Thymus (tissue), 14 donors: ENCODE data around the gene IDH3B. TPM values are rescaled to one million over a fixed set of nuclear protein-coding genes. Genes with fewer than 3 reads are reported as not detected.

Experiments used
- DNase-seq, 9 donors: peaks; one replicate each; pipeline ENCODE4 v3.0.0-alpha.2; 2013; ENCODE audit warnings: low spot score in 9 of 9, low read depth in 6 of 9, missing footprints in 1 of 9
- H3K27ac ChIP-seq, 2 donors: one replicate each; pipeline ENCODE4 v1.5.1; 2013; ENCODE audit warnings: control low read depth in 1 of 2, low read depth in 1 of 2, low read length in 1 of 2, mild to moderate bottlenecking in 1 of 2, moderate library complexity in 1 of 2
- H3K27me3 ChIP-seq, 2 donors: one replicate each; pipeline ENCODE4 v1.5.1; 2013; ENCODE audit warnings: low read length in 1 of 2; ENCODE audit not compliant: control insufficient read depth in 2 of 2, insufficient read depth in 1 of 2
- H3K36me3 ChIP-seq, 2 donors: one replicate each; pipeline ENCODE4 v1.5.1; 2013; ENCODE audit warnings: low read length in 1 of 2, mild to moderate bottlenecking in 1 of 2, moderate library complexity in 1 of 2; ENCODE audit not compliant: control insufficient read depth in 2 of 2, insufficient read depth in 2 of 2
- H3K4me1 ChIP-seq, 2 donors: one replicate each; pipeline ENCODE4 v1.5.1; 2013; ENCODE audit warnings: low read length in 2 of 2; ENCODE audit not compliant: control insufficient read depth in 2 of 2, insufficient read depth in 2 of 2
- H3K4me3 ChIP-seq, 2 donors: one replicate each; pipeline ENCODE4 v1.5.1; 2013; ENCODE audit warnings: low read length in 2 of 2, control low read depth in 1 of 2, mild to moderate bottlenecking in 1 of 2
- H3K9me3 ChIP-seq, 2 donors: one replicate each; pipeline ENCODE4 v1.5.1; 2013; ENCODE audit warnings: low read length in 1 of 2, mild to moderate bottlenecking in 1 of 2; ENCODE audit not compliant: control insufficient read depth in 2 of 2, insufficient read depth in 1 of 2
- WGBS: extraction: QIAGEN DNeasy Blood & Tissue Kit; methylation state at CpG from one replicate; pipeline ENCODE4 v1.1.7; 2013; 5-methylcytosine and 5-hydroxymethylcytosine counted together
- long read RNA-seq, 10 donors: transcript quantifications; one replicate each; lab custom pipeline, GENCODE V29; 2026
- polyA plus RNA-seq: library from polyadenylated mRNA; stranded (reverse); fragments of 200-250 nt; gene quantifications from one replicate; pipeline ENCODE4 v1.2.3, GENCODE V29; 2013
- total RNA-seq: library from RNA; stranded (reverse); fragments of 120-200 nt; gene quantifications from one replicate; pipeline ENCODE4 v1.2.4, GENCODE V29; 2013
- donor health status: healthy.

Gene IDH3B
- 121 TPM for total RNA-seq
- polyA plus RNA-seq = 68.9 TPM
- long read RNA-seq, donor 1, partial matches to known transcripts = 0 of 4 reads
- long read RNA-seq, donor 1, other reads (novel, unspliced or antisense) = 0 of 4 reads
- long read RNA-seq, donor 2, transcript IDH3B-201 (12 exons, 1,545 nt) = major isoform, 24 of 50 reads
- long read RNA-seq, donor 2, partial matches to known transcripts = 7 of 50 reads
- long read RNA-seq, donor 2, other reads (novel, unspliced or antisense) = 13 of 50 reads
- long read RNA-seq, donor 3, transcript IDH3B-201 (12 exons, 1,545 nt) = major isoform, 30 of 56 reads
- long read RNA-seq, donor 3, partial matches to known transcripts = 11 of 56 reads
- long read RNA-seq, donor 3, other reads (novel, unspliced or antisense) = 11 of 56 reads
- long read RNA-seq, donor 4, transcript IDH3B-201 (12 exons, 1,545 nt) = major isoform, 6 of 7 reads
- long read RNA-seq, donor 4, partial matches to known transcripts = 0 of 7 reads
- long read RNA-seq, donor 4, other reads (novel, unspliced or antisense) = 0 of 7 reads
- long read RNA-seq, donor 5, transcript IDH3B-201 (12 exons, 1,545 nt) = major isoform, 32 of 57 reads
- long read RNA-seq, donor 5, partial matches to known transcripts = 7 of 57 reads
- long read RNA-seq, donor 5, other reads (novel, unspliced or antisense) = 12 of 57 reads
- long read RNA-seq, donor 6, transcript IDH3B-201 (12 exons, 1,545 nt) = major isoform, 17 of 30 reads
- long read RNA-seq, donor 6, partial matches to known transcripts = 5 of 30 reads
- long read RNA-seq, donor 6, other reads (novel, unspliced or antisense) = 6 of 30 reads
- long read RNA-seq, donor 7, transcript IDH3B-201 (12 exons, 1,545 nt) = major isoform, 18 of 36 reads
- long read RNA-seq, donor 7, partial matches to known transcripts = 18 of 36 reads
- long read RNA-seq, donor 7, other reads (novel, unspliced or antisense) = 0 of 36 reads
- long read RNA-seq, donor 8, transcript IDH3B-201 (12 exons, 1,545 nt) = major isoform, 8 of 12 reads
- long read RNA-seq, donor 8, partial matches to known transcripts = 0 of 12 reads
- long read RNA-seq, donor 8, other reads (novel, unspliced or antisense) = 0 of 12 reads
- long read RNA-seq, donor 9, transcript IDH3B-201 (12 exons, 1,545 nt) = major isoform, 10 of 11 reads
- long read RNA-seq, donor 9, partial matches to known transcripts = 0 of 11 reads
- long read RNA-seq, donor 9, other reads (novel, unspliced or antisense) = 0 of 11 reads
- long read RNA-seq, donor 10, transcript IDH3B-201 (12 exons, 1,545 nt) = major isoform, 15 of 17 reads
- long read RNA-seq, donor 10, partial matches to known transcripts = 0 of 17 reads
- long read RNA-seq, donor 10, other reads (novel, unspliced or antisense) = 0 of 17 reads

GRCh38 chr20:2663887-2664719 is at the start of gene IDH3B:
TSS of gene IDH3B (minus strand) at chr20:2664216. CDS start at chr20:2664188, 28 bp downstream.
- H3K4me1 ChIP-seq = peaks cover 12% of the 10 kb centered on the region in 2 donors
- peak; percentile 75 to 93 (median 84) for DNase-seq
- H3K9me3 ChIP-seq = no peaks in the 10 kb centered on the region
- peaks cover 0 to 9% of the 10 kb centered on the region in 2 donors for H3K27me3 ChIP-seq
- 9% methylated on average over 49 of the region's 49 CpGs for WGBS
- peaks cover 21 to 25% of the 10 kb centered on the region in 2 donors for H3K36me3 ChIP-seq
- H3K4me3 ChIP-seq = peak within 1 kb of the TSS; percentile 65 to 86
- peak within 1 kb of the TSS; percentile 88 to 91 for H3K27ac ChIP-seq

GRCh38 chr20:2713285-2713684 is 49.3 kb upstream of the IDH3B start:
- 20% methylated on average over 3 of the region's 3 CpGs for WGBS
- DNase-seq = peak in 1 of 9 donors; percentile 35
- Histone ChIP-seq H3K27me3 (peaks cover 0 to 21% of the 10 kb centered on the region in 2 donors), H3K27ac (no peak overlapping the region), H3K36me3 (no peaks in the 10 kb centered on the region), H3K4me3 (no peak overlapping the region), H3K9me3 (no peaks in the 10 kb centered on the region), H3K4me1 (no peaks in the 10 kb centered on the region)

- Histone ChIP-seq H3K9me3 (no peaks in the 10 kb centered on the region), H3K4me1 (no peaks in the 10 kb centered on the region), H3K27ac (no peak overlapping the region), H3K27me3 (peaks cover 0 to 50% of the 10 kb centered on the region in 2 donors), H3K36me3 (no peaks in the 10 kb centered on the region), H3K4me3 (no peak overlapping the region)
- no peak for DNase-seq
- WGBS = 83% methylated on average over 17 of the region's 17 CpGs
Measured at GRCh38 chr20:2709205-2709981, 45.4 kb upstream of the IDH3B start.

GRCh38 chr20:2708665-2709064 is 44.6 kb upstream of the IDH3B start:
- H3K4me3 ChIP-seq = no peak overlapping the region
- 94% methylated on average over 9 of the region's 9 CpGs for WGBS
- DNase-seq = no peak
- peaks cover 0 to 47% of the 10 kb centered on the region in 2 donors for H3K27me3 ChIP-seq
- H3K4me1 ChIP-seq = no peaks in the 10 kb centered on the region
- no peaks in the 10 kb centered on the region for H3K36me3 ChIP-seq
- no peaks in the 10 kb centered on the region for H3K9me3 ChIP-seq
- no peak overlapping the region for H3K27ac ChIP-seq

- DNase-seq = no peak
- Histone ChIP-seq H3K9me3 (no peaks in the 10 kb centered on the region), H3K27me3 (peaks cover 0 to 46% of the 10 kb centered on the region in 2 donors), H3K36me3 (no peaks in the 10 kb centered on the region), H3K4me1 (no peaks in the 10 kb centered on the region), H3K4me3 (no peak overlapping the region), H3K27ac (no peak overlapping the region)
- 100% methylated on average over 5 of the region's 5 CpGs for WGBS
Measured at GRCh38 chr20:2708073-2708415, 44.0 kb upstream of the IDH3B start.

GRCh38 chr20:2707353-2708072 is 43.5 kb upstream of the IDH3B start:
- WGBS = 92% methylated on average over 12 of the region's 12 CpGs
- Histone ChIP-seq H3K27ac (no peak overlapping the region), H3K9me3 (no peaks in the 10 kb centered on the region), H3K4me3 (no peak overlapping the region), H3K4me1 (no peaks in the 10 kb centered on the region), H3K27me3 (peaks cover 0 to 48% of the 10 kb centered on the region in 2 donors), H3K36me3 (no peaks in the 10 kb centered on the region)
- DNase-seq = no peak

- Histone ChIP-seq H3K36me3 (no peaks in the 10 kb centered on the region), H3K27ac (no peak overlapping the region), H3K4me3 (no peak overlapping the region), H3K27me3 (peaks cover 0 to 49% of the 10 kb centered on the region in 2 donors), H3K9me3 (no peaks in the 10 kb centered on the region), H3K4me1 (no peaks in the 10 kb centered on the region)
- DNase-seq = peak in 1 of 9 donors; percentile 26
- WGBS = 56% methylated on average over 6 of the region's 6 CpGs
Measured at GRCh38 chr20:2706688-2707352, 42.8 kb upstream of the IDH3B start.
